Activated CD8-positive, alpha-beta memory T cell treated with anti-CD3 and anti-CD28 coated beads, Interleukin-2, amount 50 U/mL, for 24 hours (primary cell): ENCODE data around the gene ADAMTSL3.

Experiments used
- DNase-seq: peaks from one replicate; pipeline ENCODE4 v3.0.0-alpha.2; 2020; ENCODE audit errors: extremely low read depth

Gene ADAMTSL3

GRCh38 chr15:83653639-83654378 is at the start of gene ADAMTSL3:
TSS of gene ADAMTSL3 (plus strand) at chr15:83654123. CDS start at chr15:83655762, 1,639 bp downstream.
- no peak for DNase-seq

GRCh38 chr15:83604549-83604948 is 49.4 kb upstream of the ADAMTSL3 start:
- DNase-seq = no peak

DNA sequence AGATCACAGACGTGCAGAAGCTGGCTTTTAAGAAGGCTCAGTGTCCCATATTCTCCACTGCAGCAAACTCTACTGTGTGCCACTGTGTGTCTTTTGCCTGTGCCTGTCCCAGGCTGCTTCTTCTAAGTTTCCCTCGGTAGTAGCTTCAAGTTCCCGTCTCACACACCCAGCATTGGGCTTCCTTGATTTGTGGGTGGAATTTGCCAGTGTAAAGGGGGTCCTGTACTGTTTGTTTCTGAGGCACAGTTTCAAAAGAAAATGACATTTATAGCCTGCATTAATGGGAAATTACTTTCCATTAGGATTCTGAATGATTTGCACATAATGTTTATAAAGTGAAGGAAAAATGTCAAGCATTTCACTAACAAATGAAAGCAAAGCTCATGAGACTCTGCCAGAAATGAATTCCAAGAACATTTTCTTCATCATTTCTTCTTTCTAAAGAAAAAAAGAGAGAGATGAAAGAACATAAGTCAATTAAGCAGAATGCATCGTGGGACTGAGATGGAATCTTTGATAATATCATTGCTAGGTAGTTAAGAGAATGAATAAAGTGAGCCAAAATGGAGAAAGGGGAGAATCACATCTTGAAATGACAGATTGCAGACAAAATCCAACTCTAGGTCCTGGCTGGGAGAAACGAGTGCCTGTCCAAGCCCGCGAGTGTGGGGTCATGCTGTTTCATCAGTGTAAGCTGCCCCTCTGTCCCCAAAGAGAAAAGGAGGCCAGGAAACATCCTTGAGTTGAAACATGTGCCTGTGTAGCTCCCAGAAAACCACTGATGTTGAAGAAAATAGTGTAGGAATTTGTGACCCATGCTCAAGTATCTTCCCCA is 48.6 kb upstream of the ADAMTSL3 start:
- no peak for DNase-seq

DNA sequence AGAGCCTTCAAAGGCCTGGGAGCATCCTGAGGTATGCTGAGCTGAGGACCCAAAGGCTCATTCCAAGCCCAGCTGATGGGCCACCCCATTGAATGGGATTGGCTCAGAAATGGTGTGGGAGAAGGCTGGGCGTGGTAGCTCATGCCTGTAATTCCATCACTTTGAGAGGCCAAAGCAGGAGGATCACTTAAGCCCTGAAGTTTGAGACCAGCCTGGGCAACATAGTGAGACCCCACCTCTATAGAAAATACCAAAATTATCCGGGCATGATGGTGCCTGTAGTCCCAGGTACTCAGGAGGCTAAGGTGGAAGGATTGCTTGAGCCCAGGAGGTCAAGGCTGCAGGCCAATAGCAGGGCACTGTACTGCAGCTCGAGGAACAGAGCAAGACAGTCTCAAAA is 43.8 kb upstream of the ADAMTSL3 start:
- no peak for DNase-seq

GRCh38 chr15:83610901-83611685 is 42.8 kb upstream of the ADAMTSL3 start:
- DNase-seq = no peak

- no peak for DNase-seq
Observed at GRCh38 chr15:83612226-83612625, 41.7 kb upstream of the ADAMTSL3 start.

DNA sequence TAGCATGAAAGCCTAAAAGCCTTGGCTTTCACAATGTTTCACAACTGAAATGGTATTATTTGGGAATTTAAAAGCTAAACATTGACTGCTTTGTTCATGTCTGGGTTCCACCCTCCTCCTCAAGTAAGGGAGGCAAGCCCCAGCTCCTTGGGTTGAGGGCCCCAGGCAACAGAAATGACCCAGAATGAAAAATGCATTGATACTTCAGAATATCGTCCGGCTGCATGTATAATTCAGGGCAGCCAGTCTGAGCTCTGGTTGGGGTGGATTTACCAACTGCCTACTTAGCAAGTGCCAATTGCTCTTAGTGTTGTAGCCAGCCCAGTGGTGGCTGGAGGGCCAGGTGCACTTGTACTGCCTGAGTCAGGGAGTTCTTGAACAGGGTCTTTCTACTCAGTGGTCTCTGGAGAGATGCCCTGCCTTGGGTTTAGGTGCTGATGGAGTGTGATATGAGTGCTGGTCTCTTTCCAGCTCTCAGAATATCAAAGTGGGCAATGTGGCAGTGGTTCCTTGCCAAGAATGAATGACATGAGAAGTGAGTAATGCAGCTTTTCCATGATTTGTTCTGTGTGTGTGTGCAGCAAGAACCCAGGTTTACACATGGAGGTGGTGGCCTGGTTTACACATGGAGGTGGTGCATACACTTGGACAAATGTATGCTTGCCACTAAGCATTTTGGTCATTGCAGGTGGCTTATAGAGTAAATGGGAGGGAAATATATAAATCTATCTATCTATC is 40.9 kb upstream of the ADAMTSL3 start:
- no peak for DNase-seq

GRCh38 chr15:83613714-83614113 is 40.2 kb upstream of the ADAMTSL3 start:
- no peak for DNase-seq

- no peak for DNase-seq
Observed at GRCh38 chr15:83616840-83617239, 37.1 kb upstream of the ADAMTSL3 start.

- no peak for DNase-seq
Observed at GRCh38 chr15:83626171-83626802, 27.6 kb upstream of the ADAMTSL3 start.

GRCh38 chr15:83631534-83631933 is 22.4 kb upstream of the ADAMTSL3 start:
- no peak for DNase-seq

GRCh38 chr15:83643201-83643600 is 10.7 kb upstream of the ADAMTSL3 start:
- DNase-seq = no peak

DNA sequence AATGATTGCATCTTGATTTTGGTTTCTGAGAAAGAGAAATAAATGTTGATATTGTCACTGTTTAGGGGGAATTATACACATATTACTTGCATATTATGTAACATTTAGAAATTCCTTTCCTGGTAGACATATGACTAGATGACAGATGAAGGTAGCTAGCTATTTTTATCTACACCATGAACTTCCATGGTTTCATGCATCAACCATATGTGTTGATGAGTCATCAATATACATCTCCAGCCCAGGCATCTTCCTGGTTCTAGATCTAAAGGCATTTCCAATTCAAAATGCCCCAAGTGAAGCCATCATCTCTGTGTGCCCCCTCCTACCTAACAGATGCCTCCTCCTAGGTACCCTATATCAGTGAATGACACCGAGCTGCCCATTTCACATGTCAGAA is 9.5 kb upstream of the ADAMTSL3 start:
- no peak for DNase-seq

- DNase-seq = no peak
Observed at GRCh38 chr15:83650831-83651230, 3.1 kb upstream of the ADAMTSL3 start.

GRCh38 chr15:83651541-83651940 is 2.4 kb upstream of the ADAMTSL3 start:
- no peak for DNase-seq

DNA sequence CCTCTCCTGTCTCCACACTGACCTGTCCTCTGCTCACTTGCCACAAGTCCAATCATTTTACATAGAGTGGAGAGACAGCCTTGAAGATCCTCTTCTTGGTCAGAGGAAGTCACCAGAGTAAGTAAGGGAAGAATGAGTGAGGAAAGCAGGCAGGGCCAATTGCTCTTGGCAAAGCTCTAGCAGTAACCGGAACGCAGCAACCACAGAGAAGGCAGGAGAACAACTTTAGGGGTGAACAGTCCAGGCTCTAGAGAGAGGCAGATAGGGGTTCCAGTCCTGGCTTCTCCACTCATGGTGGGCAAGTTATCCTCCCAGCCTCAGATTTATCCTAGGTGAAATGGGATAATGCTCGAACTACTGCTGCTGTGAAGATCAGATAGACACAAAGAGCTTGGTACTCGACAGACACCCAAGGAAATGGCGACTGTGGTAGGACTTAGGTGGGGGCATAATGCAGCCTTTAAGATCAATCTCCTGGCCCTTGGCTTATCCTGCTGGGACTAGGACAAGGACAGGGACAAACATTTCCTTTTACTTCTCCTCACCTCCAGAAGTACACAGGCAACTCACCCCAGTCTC is 1.2 kb upstream of the ADAMTSL3 start:
- no peak for DNase-seq

GRCh38 chr15:83653288-83653638 is 660 bp upstream of the ADAMTSL3 start:
- no peak for DNase-seq

DNA sequence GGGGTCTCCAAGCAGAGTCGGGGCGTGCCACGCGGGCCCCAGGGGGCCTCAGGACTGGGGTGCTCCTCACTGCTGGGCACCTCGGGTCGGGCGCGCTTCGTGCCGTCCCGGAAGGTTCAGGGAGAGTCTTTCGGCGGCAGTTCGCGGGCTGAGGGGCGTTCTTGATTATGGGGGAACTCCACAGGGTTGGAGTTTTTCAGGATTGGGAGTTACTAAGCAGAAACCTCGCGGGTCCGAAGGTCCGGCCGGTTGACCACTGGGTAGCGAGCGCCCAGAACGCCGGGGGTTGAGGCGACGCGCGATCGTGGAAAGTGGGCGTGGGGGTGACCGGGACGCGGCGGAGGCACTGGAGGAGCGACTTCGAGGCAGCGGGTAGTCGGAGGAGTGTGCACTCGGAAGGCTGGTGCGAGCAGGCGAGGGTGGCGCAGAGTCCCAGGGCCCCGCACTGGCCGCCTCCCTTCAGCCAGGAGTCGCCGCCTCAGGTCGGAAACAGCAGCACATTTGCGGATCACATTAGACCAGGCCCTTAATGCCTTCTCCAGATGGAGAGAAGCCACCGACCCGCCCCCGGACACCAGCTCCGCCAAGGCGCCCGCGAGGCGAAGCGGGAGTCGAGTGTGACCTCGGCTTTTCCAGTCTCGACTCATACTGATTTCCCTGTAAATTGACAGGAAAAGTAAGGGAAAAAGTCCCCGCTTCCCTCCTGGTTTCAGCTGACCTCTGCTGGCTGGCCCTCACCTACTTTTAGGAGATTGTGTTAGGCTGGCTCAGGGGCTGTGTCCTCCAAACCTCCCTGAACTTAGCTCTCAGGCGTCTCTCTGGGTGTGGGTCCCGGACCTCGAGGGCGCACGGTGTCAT is 685 bp downstream of the ADAMTSL3 start:
- DNase-seq = no peak

GRCh38 chr15:83655237-83655616 is 1.3 kb downstream of the ADAMTSL3 start:
- DNase-seq = no peak

DNA sequence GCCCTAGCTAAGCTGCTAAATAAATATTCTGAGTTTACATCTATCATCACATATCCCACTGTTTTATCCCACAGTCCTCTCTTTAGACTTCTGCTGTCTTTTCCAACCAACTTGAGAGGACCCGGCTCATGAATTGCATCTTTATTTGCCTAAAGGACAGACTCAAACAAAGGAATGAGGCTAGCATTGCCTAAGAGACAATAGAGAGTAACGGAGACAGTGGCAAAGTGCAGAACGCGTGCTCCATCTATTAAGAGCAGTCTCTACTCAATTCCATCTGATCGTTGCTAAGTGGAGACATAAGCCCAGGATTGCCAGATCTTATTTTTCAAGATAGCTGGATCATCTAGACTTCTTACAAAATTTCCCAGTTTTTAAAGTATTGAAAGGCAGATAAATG is 2.3 kb downstream of the ADAMTSL3 start:
- DNase-seq = no peak
